ENCODE data around the gene HSD17B1.

The HSD17B1 gene

GRCh38 chr17:42590886-42591285, 38.2 kb downstream of the HSD17B1 start:
- POLR2A ChIA-PET (ENCODE audit: low non-redundant PET) = no interaction called here

GRCh38 chr17:42591411-42591810, 38.7 kb downstream of the HSD17B1 start:
- DNase-seq (ENCODE audit: low spot score) = peak; percentile 15
- POLR2A ChIA-PET (ENCODE audit: low non-redundant PET) = no interaction called here
- CTCF ChIA-PET = no interaction called here
- TF ChIP-seq CTCF (conservative IDR thresholded peaks at IDR 0.05; ENCODE audit: low read depth) = no peak
- H3K27ac ChIP-seq = 0 out of 2 replicates have a peak overlapping the region, but pooled peaks have one; percentile 22

More at GRCh38 chr17:42590886-42591285, 38.2 kb downstream of the HSD17B1 start:
- DNase-seq (ENCODE audit: low spot score) = no peak
- TF ChIP-seq CTCF (conservative IDR thresholded peaks at IDR 0.05; ENCODE audit: low read depth) = no peak
- H3K27ac ChIP-seq = peak overlapping the region; percentile 28; the same call in 1 of the 2 replicates
- CTCF ChIA-PET = no interaction called here

- DNase-seq (ENCODE audit: low spot score) = no peak
- H3K27ac ChIP-seq = no peak overlapping the region
- CTCF ChIA-PET = no interaction called here
- no peak for TF ChIP-seq CTCF (conservative IDR thresholded peaks at IDR 0.05; ENCODE audit: low read depth)
- POLR2A ChIA-PET (ENCODE audit: low non-redundant PET) = no interaction called here
Observed at GRCh38 chr17:42596386-42596785, 43.7 kb downstream of the HSD17B1 start.

GRCh38 chr17:42598905-42599304, 46.2 kb downstream of the HSD17B1 start:
- H3K27ac ChIP-seq = no peak overlapping the region
- ChIA-PET POLR2A (ENCODE audit: low non-redundant PET) (interaction anchor here (0.5 kb wide), 1 partner anchor 613 kb away, joined by 3 read pairs; no protein-coding TSS in a partner anchor), CTCF (interaction anchor here (1.5 kb wide), 1 partner anchor 9 kb away, joined by 4 read pairs; no protein-coding TSS in a partner anchor)
- DNase-seq (ENCODE audit: low spot score) = no peak
- no peak for TF ChIP-seq CTCF (conservative IDR thresholded peaks at IDR 0.05; ENCODE audit: low read depth)

- CTCF ChIA-PET = no interaction called here
- no peak for TF ChIP-seq CTCF (conservative IDR thresholded peaks at IDR 0.05; ENCODE audit: low read depth)
- POLR2A ChIA-PET (ENCODE audit: low non-redundant PET) = no interaction called here
- no peak for DNase-seq (ENCODE audit: low spot score)
- no peak overlapping the region for H3K27ac ChIP-seq
Observed at GRCh38 chr17:42603318-42603717, 50.6 kb downstream of the HSD17B1 start.

All from RWPE1 (cell line).